Large intestine (tissue), 3 donors: Measurements from ENCODE around the gene ADAMTS19. TPM values are rescaled to one million over a fixed set of nuclear protein-coding genes. Genes with fewer than 3 reads are reported as not detected.

ENCODE experiments used
- DNase-seq, 2 donors: peaks; one replicate each; pipeline versions ENCODE4 v3.0.0 to v3.0.0-alpha.2; 2013
- H3K27ac ChIP-seq: one replicate; pipeline ENCODE4 v1.5.1; 2013; ENCODE audit warnings: low read length
- H3K27me3 ChIP-seq: 2 replicates; pipeline ENCODE4 v1.6.1; 2013; ENCODE audit warnings: low read length; ENCODE audit not compliant: control insufficient read depth, insufficient read depth
- H3K36me3 ChIP-seq: 2 replicates; pipeline ENCODE4 v1.6.1; 2013; ENCODE audit warnings: low read length; ENCODE audit not compliant: control insufficient read depth, insufficient read depth
- H3K4me1 ChIP-seq: one replicate; pipeline ENCODE4 v1.6.1; 2013; ENCODE audit warnings: low read length; ENCODE audit not compliant: control insufficient read depth, insufficient read depth
- H3K4me3 ChIP-seq: one replicate; pipeline ENCODE4 v1.5.1; 2013; ENCODE audit warnings: low read length
- H3K9me3 ChIP-seq: one replicate; pipeline ENCODE4 v1.6.1; 2013; ENCODE audit warnings: mild to moderate bottlenecking, low read depth, low read length, moderate library complexity; ENCODE audit not compliant: control insufficient read depth
- WGBS: methylation state at CpG from one replicate; pipeline ENCODE4 v1.1.5; 2013; ENCODE audit warnings: low lambda C conversion rate; ENCODE audit not compliant: insufficient coverage; 5-methylcytosine and 5-hydroxymethylcytosine counted together
- polyA plus RNA-seq: library from polyadenylated mRNA; unstranded; fragments of 120-200 nt; gene quantifications from one replicate; pipeline ENCODE4 v1.2.1, GENCODE V29; 2013

Gene ADAMTS19
- polyA plus RNA-seq, 1 donor = 4.8 TPM

DNA sequence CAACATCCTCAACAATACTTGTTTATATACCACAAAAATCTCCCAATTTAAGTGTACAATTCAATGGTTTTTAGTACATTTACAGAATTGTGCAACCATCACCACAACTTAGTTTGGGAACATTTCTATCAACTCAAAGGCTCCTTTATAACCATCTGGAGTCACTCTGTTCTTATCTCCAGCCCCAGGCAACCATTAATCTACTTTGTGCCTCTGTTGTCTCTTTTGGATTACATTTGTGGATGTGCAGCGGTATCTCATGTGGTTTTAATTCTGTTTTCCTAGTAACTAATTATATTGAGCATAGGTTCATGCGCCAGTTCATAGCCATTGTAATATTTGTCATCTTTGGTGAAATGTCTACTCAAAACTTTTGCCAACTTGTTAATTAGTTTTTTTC is 14.4 kb downstream of the ADAMTS19 start:
- Histone ChIP-seq H3K9me3 (no peaks in the 10 kb centered on the region), H3K27me3 (no peaks in the 10 kb centered on the region), H3K36me3 (no peaks in the 10 kb centered on the region), H3K4me1 (no peaks in the 10 kb centered on the region), H3K27ac (no peak overlapping the region), H3K4me3 (no peak overlapping the region)
- 100% methylated on average over 2 of the region's 2 CpGs for WGBS
- DNase-seq = no peak

GRCh38 chr5:129476751-129477150 is 16.7 kb downstream of the ADAMTS19 start:
- Histone ChIP-seq H3K27me3 (no peaks in the 10 kb centered on the region), H3K36me3 (no peaks in the 10 kb centered on the region), H3K4me1 (no peaks in the 10 kb centered on the region)

GRCh38 chr5:129477532-129477931 is 17.4 kb downstream of the ADAMTS19 start:
- no peaks in the 10 kb centered on the region for H3K9me3 ChIP-seq
- no peaks in the 10 kb centered on the region for H3K4me1 ChIP-seq
- H3K4me3 ChIP-seq = no peak overlapping the region
- no peak overlapping the region for H3K27ac ChIP-seq
- DNase-seq = no peak
- WGBS = 100% methylated on average over 1 of the region's 1 CpG
- H3K36me3 ChIP-seq = no peaks in the 10 kb centered on the region
- no peaks in the 10 kb centered on the region for H3K27me3 ChIP-seq

More at GRCh38 chr5:129476751-129477150, 16.7 kb downstream of the ADAMTS19 start:
- no peak overlapping the region for H3K27ac ChIP-seq
- H3K9me3 ChIP-seq = no peaks in the 10 kb centered on the region
- DNase-seq = no peak
- no peak overlapping the region for H3K4me3 ChIP-seq

GRCh38 chr5:129481161-129481560 is 21.1 kb downstream of the ADAMTS19 start:
- no peaks in the 10 kb centered on the region for H3K9me3 ChIP-seq
- H3K27ac ChIP-seq = no peak overlapping the region
- no peak for DNase-seq
- H3K4me3 ChIP-seq = no peak overlapping the region
- no peaks in the 10 kb centered on the region for H3K4me1 ChIP-seq
- no peaks in the 10 kb centered on the region for H3K27me3 ChIP-seq
- WGBS = no CpG with 5 or more reads among the region's 3 CpGs
- H3K36me3 ChIP-seq = no peaks in the 10 kb centered on the region

DNA sequence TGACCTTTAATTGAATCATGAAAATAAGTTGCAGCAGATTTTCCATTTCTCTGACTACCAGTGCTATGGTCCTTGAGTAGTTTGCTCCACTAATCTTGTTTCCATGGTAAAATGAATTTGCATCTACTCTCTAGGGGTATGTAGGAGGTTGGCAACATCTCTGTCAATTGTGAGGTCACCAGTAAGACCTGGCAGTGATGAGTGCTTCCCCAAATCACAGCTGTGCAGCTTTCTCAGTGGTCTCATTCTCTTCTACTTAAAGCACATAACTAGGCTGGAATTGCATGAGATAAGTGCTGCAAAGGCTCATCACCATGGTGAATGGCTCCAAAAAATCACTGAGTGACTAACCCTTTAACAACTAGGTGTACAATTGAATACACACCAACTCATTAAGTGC is 36.3 kb downstream of the ADAMTS19 start:
- Histone ChIP-seq H3K36me3 (no peaks in the 10 kb centered on the region), H3K27me3 (no peaks in the 10 kb centered on the region), H3K9me3 (no peaks in the 10 kb centered on the region), H3K27ac (no peak overlapping the region), H3K4me1 (no peaks in the 10 kb centered on the region), H3K4me3 (no peak overlapping the region)
- DNase-seq = peak; percentile 14 to 15

DNA sequence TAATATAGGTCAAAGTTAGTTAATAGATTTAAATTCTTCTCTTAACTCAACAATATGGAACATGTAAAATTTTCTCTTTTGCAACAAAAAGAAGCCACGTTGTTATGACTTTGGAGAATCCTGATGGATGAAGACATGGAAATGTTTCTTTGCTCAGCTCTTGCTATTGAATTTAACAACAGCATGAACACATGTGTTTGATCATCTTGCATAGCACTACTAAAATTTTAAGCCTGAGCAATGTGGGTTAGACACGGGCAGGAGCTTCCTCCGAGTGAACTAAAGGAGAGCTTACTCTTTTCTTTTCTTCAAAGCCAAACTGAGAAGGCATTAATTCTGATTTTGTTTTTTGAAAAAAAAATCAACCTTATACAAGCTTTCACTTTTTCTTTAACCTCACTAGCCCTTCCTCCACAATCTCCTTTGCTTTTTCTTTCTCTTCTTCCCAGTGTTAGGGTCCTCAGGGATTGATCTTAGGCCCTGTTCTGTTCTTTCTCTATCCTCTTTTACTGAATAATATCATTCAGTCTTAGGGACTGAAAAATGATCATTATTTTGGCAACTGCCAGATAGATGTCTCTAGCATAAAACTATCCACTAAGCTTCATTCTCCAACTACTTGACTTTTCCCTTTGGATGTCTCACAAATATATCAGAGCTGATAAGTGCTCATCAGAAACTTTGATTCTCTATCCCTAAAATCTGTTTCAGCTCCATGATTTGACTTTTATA is 36.9 kb downstream of the ADAMTS19 start:
- DNase-seq = no peak
- Histone ChIP-seq H3K4me1 (no peaks in the 10 kb centered on the region), H3K27ac (no peak overlapping the region), H3K4me3 (no peak overlapping the region), H3K9me3 (no peaks in the 10 kb centered on the region), H3K36me3 (no peaks in the 10 kb centered on the region), H3K27me3 (no peaks in the 10 kb centered on the region)
- 93% methylated on average over 2 of the region's 3 CpGs for WGBS

- Histone ChIP-seq H3K27ac (no peak overlapping the region), H3K4me1 (no peaks in the 10 kb centered on the region), H3K9me3 (no peaks in the 10 kb centered on the region), H3K27me3 (no peaks in the 10 kb centered on the region), H3K36me3 (no peaks in the 10 kb centered on the region), H3K4me3 (no peak overlapping the region)
- DNase-seq = no peak
Observed at GRCh38 chr5:129499208-129499852, 39.2 kb downstream of the ADAMTS19 start.

GRCh38 chr5:129500101-129500500 is 40.0 kb downstream of the ADAMTS19 start:
- no peaks in the 10 kb centered on the region for H3K27me3 ChIP-seq
- H3K27ac ChIP-seq = no peak overlapping the region
- H3K9me3 ChIP-seq = no peaks in the 10 kb centered on the region
- no peak overlapping the region for H3K4me3 ChIP-seq
- H3K36me3 ChIP-seq = no peaks in the 10 kb centered on the region
- DNase-seq = no peak
- 100% methylated on average over 1 of the region's 3 CpGs for WGBS
- no peaks in the 10 kb centered on the region for H3K4me1 ChIP-seq

GRCh38 chr5:129506086-129506485 is 46.0 kb downstream of the ADAMTS19 start:
- H3K27ac ChIP-seq = no peak overlapping the region
- H3K4me1 ChIP-seq = no peaks in the 10 kb centered on the region
- no peaks in the 10 kb centered on the region for H3K27me3 ChIP-seq
- no peak overlapping the region for H3K4me3 ChIP-seq
- DNase-seq = no peak
- no peaks in the 10 kb centered on the region for H3K9me3 ChIP-seq
- H3K36me3 ChIP-seq = no peaks in the 10 kb centered on the region
- no CpG with 5 or more reads among the region's 1 CpG for WGBS

GRCh38 chr5:129506950-129507349 is 46.9 kb downstream of the ADAMTS19 start:
- no peaks in the 10 kb centered on the region for H3K4me1 ChIP-seq
- H3K9me3 ChIP-seq = no peaks in the 10 kb centered on the region
- H3K27me3 ChIP-seq = no peaks in the 10 kb centered on the region
- DNase-seq = no peak
- H3K4me3 ChIP-seq = no peak overlapping the region
- no peaks in the 10 kb centered on the region for H3K36me3 ChIP-seq
- H3K27ac ChIP-seq = no peak overlapping the region

- 80% methylated on average over 4 of the region's 6 CpGs for WGBS
- no peaks in the 10 kb centered on the region for H3K4me1 ChIP-seq
- H3K9me3 ChIP-seq = no peaks in the 10 kb centered on the region
- H3K27ac ChIP-seq = no peak overlapping the region
- no peaks in the 10 kb centered on the region for H3K27me3 ChIP-seq
- H3K4me3 ChIP-seq = no peak overlapping the region
- no peak for DNase-seq
- no peaks in the 10 kb centered on the region for H3K36me3 ChIP-seq
Observed at GRCh38 chr5:129507527-129507926, 47.4 kb downstream of the ADAMTS19 start.
